HFF-Myc (cell line): Measurements from ENCODE around the gene TRAPPC12.

Experiments used
- DNase-seq: peaks from one replicate; pipeline ENCODE4 v3.0.0-alpha.2; 2011; ENCODE audit warnings: low read depth; ENCODE audit errors: extremely low read depth
- H3K4me3 ChIP-seq: replicated peaks from 2 replicates; pipeline ENCODE4 v1.5.1; 2011; ENCODE audit warnings: low read depth, mild to moderate bottlenecking, control low read depth, low read length
- CTCF ChIP-seq: IDR thresholded peaks from 2 replicates; pipeline ENCODE4 v1.5.1; 2012; ENCODE audit warnings: mild to moderate bottlenecking, low read depth, low read length, control low read depth; ENCODE audit errors: missing control alignments

Gene TRAPPC12

DNA sequence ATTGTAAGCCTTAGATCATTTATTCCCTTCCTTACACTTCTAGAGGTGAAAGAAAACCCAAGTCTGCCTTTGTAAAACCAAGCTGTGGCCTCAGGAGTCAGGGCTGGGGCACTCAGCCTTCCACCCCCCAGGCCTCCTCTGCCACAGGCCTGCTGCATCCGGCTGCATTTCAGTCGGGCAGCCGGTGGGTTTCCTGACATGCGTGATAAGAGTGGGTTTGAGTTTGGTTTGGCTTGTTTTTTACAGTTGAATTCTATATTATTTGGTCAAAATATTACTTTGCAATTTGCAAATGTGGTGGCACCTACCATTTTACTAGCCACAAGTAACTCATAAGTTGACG lies 97.5 kb downstream of the TRAPPC12 start:
- H3K4me3 ChIP-seq, result no peak overlapping the region
- no peak for TF ChIP-seq CTCF
- no peak for DNase-seq

DNA sequence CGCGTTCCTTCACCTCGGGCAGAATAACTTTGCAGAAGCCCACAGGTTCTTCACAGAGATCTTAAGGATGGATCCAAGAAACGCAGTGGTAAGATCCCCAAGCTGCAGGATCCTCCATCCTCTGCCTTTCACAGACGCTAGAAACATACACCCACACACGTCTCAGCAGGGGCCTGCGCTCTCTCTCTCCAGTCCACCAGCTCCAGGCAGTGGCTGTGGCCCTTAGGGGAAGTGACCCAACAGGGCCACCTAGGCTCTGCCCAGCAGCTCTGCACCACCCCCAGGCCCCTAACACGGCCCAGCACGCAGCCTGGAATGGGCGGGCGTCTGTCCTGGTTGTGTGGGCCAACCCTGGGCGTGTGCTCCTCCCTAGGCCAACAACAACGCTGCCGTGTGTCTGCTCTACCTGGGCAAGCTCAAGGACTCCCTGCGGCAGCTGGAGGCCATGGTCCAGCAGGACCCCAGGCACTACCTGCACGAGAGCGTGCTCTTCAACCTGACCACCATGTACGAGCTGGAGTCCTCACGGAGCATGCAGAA lies 99.4 kb downstream of the TRAPPC12 start:
- no peak overlapping the region for H3K4me3 ChIP-seq
- DNase-seq, result no peak
- TF ChIP-seq CTCF, result no peak

GRCh38 chr2:3479430-3480320 lies 100.2 kb downstream of the TRAPPC12 start:
- DNase-seq, result no peak
- TF ChIP-seq CTCF, result no peak
- no peak overlapping the region for H3K4me3 ChIP-seq

DNA sequence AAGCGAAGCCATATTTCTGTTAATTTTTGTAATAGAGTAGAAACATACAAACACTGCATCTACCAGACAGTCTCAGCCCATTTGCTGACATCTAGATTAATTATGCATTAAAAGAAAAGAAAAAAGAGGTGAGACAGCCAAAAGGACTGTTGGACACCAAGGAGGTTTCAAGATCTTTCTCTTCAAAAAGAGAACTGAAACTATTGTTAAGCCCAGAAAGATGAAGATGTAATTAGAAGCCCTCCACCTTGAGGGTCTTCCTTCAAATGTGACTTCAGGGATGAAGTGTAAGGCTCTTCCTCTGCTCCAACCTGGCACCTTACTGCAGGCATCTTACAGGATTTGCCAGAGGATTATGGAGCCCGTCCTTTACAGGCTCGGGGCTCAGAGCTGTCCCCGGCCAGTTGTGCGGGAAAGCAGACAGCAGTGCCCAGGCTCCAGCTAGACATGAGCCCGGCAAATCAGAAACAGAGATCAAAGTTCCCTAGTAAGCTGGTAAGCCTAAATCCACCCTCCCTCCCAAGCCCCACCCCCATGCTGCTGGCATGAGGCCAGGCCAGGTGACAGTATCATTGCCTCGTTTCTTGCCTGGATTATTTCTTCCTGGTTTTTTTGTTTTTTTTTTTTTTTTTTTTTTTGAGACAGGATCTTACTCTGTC lies 101.0 kb downstream of the TRAPPC12 start:
- DNase-seq, result no peak
- TF ChIP-seq CTCF, result no peak
- no peak overlapping the region for H3K4me3 ChIP-seq

DNA sequence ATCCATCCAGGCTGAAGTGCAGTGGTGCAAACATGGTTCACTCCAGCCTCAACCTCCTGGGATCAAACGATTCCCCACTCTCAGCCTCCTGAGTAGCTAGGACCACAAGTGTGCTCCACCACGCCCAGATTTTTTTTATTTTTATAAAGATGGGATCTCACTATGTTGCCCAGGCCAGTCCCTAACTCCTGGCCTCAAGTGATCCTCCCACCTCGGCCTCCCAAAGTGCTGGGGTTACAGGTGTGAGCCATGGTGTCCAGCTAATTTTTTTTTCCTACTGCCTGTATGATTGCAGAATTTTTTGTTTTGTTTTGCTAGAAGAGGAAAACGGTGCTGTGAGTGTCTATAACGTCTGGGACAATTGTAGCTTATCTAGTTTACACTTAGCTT lies 101.5 kb downstream of the TRAPPC12 start:
- no peak for TF ChIP-seq CTCF

DNA sequence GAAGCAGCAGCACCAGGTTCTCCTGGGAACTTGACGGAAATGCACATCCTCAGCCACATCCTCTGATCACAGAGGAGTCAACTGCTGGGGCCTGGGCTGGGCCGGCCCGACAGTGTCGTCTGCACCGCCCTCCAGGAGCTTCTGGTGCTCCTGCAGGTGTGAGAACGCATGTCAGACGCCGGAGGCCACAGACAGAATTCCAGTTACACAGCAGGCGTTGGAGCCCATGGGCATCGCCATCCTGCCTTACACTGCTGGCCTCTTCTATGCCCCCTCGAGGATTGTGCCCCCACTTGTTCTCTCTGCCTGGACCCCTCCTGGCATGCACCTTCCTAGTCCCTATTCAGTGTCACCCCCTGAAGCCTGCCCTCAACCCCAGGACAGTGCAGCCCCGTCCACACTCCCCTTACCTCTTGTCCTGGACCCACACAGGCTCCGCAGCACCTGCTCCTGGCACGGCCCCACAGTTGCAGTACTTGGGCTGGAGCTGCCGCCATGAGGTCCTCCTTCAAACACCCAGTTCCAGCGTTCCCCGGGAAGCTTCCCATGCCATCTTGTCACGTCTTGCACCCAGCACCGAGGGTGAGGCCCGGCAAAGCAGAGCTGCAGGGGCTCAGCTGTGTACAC lies 102.4 kb downstream of the TRAPPC12 start:
- no peak overlapping the region for H3K4me3 ChIP-seq
- no peak for TF ChIP-seq CTCF
- DNase-seq, result no peak

More for the DNA sequence above, 101.5 kb downstream of the TRAPPC12 start:
- H3K4me3 ChIP-seq, result no peak overlapping the region
- no peak for DNase-seq
